Transverse colon (tissue), 4 donors: Measurements from ENCODE around the gene EHBP1. TPM values are rescaled to one million over a fixed set of nuclear protein-coding genes. Genes with fewer than 3 reads are reported as not detected.

Source experiments
- DNase-seq: peaks from one replicate; pipeline ENCODE4 v3.0.0-alpha.2; 2019
- H3K27ac ChIP-seq, 4 donors: fragments of 200-600 bp; sonication (generic); 2 replicates each; pipeline ENCODE4 v1.5.1; 2016 to 2018; ENCODE audit warnings: inconsistent platforms in 4 of 4
- H3K27me3 ChIP-seq: fragments of 200-600 bp; sonication (generic); 2 replicates; pipeline ENCODE4 v1.5.1; 2017; ENCODE audit warnings: inconsistent platforms
- H3K36me3 ChIP-seq, 4 donors: fragments of 200-600 bp; sonication (generic); 2 replicates each; pipeline ENCODE4 v1.5.1; 2017 to 2019; ENCODE audit warnings: inconsistent platforms in 4 of 4
- H3K4me1 ChIP-seq, 4 donors: fragments of 200-600 bp; sonication (generic); 2 replicates each; pipeline ENCODE4 v1.5.1; 2017 to 2020; ENCODE audit warnings: inconsistent platforms in 4 of 4
- H3K4me3 ChIP-seq, 4 donors: fragments of 200-600 bp; sonication (generic); 1 replicate in 1 of 4; 2 replicates in 3 of 4; pipeline versions ENCODE4 v1.5.1 to v1.6.1; 2017 to 2019; ENCODE audit warnings: inconsistent platforms in 4 of 4
- H3K9me3 ChIP-seq, 2 donors: fragments of 200-600 bp; sonication (generic); 2 replicates each; pipeline ENCODE4 v1.5.1; 2017 to 2019; ENCODE audit warnings: inconsistent platforms in 2 of 2
- EP300 ChIP-seq: sonication (generic); formaldehyde crosslinking; IDR thresholded peaks from one replicate; pipeline ENCODE4 v1.6.1; 2017; ENCODE audit warnings: antibody characterized with exemption, low read depth
- POLR2A ChIP-seq: fragments of 450-650 bp; IDR thresholded peaks from one replicate; pipeline ENCODE4 v1.6.1; 2016; ENCODE audit warnings: antibody characterized with exemption, mild to moderate bottlenecking, moderate library complexity
- POLR2AphosphoS5 ChIP-seq, 3 donors: sonication (generic); formaldehyde crosslinking; IDR thresholded peaks; one replicate each; pipeline ENCODE4 v1.6.1; 2016; ENCODE audit warnings: antibody characterized with exemption in 3 of 3
- WGBS, 2 donors: methylation state at CpG; one replicate each; pipeline ENCODE4 v1.1.5; 2018; ENCODE audit warnings: low coverage in 1 of 2; 5-methylcytosine and 5-hydroxymethylcytosine counted together
- in situ Hi-C, 4 donors: fragments of 200-750 bp; cut with MboI; loops; one replicate each; pipeline versions ENCODE4 v1.15.0 to v1.15.1; 2017; ENCODE audit warnings: low sequenced_read_pairs in 3 of 4, low pct_ligation_motif_present in 1 of 4, low pct_unique_long_range_greater_than_20kb in 1 of 4
- intact Hi-C: fragments of 100-400 bp; cut with DNase I; formaldehyde crosslinking; loops from one replicate; pipeline ENCODE4 v1.15.1; 2023; ENCODE audit warnings: low total_unique reads
- total RNA-seq, 4 donors: library from RNA; depleted of rRNA; stranded (reverse); fragments of >200 nt; gene quantifications; one replicate each; pipeline ENCODE4 v1.1.0, GENCODE V29; 2016
- TF ChIP-seq, protein P1 (sequence below), 5 experiments: fragments of 200-600 bp in 3 of 5; fragments of 450-650 bp in 2 of 5; sonication (generic) in 3 of 5; IDR thresholded peaks; 1 replicate in 2 of 5; 2 replicates in 3 of 5; pipeline ENCODE4 v1.5.1; 2016 to 2017; ENCODE audit warnings: antibody characterized with exemption in 5 of 5, inconsistent platforms in 3 of 5, mild to moderate bottlenecking in 2 of 5, moderate library complexity in 1 of 5

Gene EHBP1
- total RNA-seq, 4 donors from 2014 or later: 41.1 to 69.4 (median 47.0) TPM

DNA sequence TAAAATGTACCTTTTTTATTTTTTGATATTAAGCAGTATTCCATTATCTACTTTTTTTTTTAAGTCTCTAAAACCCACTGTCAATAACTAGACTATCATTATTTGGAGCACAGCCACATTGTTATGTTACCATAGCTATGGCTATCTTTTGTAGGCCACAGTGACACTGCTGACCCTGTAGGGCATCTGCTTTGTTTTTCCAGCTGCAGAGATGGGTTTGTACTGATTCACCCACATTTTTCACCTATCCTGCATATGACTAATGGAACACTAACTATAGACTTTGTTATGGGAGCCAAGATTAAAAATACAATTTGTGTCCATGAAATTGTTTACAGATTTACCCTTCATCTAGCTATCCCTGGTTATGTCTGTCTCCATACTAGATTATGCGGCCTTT lies 323.5 kb downstream of the EHBP1 start:
- Histone ChIP-seq H3K9me3 (no peaks in the 10 kb centered on the region), H3K4me1 (no peaks in the 10 kb centered on the region), H3K4me3 (no peak overlapping the region), H3K27ac (no peak overlapping the region), H3K36me3 (no peaks in the 10 kb centered on the region), H3K27me3 (no peaks in the 10 kb centered on the region)
- no peak for DNase-seq
- intact Hi-C loops: no loop called here
- in situ Hi-C loops: no loop called here
- WGBS, 2 donors: 93% methylated on average over 1 of the region's 1 CpG; no CpG with 5 or more reads in 1 of the 2 donors
- TF ChIP-seq, protein P1, sequence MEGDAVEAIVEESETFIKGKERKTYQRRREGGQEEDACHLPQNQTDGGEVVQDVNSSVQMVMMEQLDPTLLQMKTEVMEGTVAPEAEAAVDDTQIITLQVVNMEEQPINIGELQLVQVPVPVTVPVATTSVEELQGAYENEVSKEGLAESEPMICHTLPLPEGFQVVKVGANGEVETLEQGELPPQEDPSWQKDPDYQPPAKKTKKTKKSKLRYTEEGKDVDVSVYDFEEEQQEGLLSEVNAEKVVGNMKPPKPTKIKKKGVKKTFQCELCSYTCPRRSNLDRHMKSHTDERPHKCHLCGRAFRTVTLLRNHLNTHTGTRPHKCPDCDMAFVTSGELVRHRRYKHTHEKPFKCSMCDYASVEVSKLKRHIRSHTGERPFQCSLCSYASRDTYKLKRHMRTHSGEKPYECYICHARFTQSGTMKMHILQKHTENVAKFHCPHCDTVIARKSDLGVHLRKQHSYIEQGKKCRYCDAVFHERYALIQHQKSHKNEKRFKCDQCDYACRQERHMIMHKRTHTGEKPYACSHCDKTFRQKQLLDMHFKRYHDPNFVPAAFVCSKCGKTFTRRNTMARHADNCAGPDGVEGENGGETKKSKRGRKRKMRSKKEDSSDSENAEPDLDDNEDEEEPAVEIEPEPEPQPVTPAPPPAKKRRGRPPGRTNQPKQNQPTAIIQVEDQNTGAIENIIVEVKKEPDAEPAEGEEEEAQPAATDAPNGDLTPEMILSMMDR (IDR thresholded peaks at IDR 0.05): no peak
- TF ChIP-seq POLR2A: no peak
- no peak for TF ChIP-seq POLR2AphosphoS5 (IDR thresholded peaks at IDR 0.05)
- TF ChIP-seq EP300: no peak

DNA sequence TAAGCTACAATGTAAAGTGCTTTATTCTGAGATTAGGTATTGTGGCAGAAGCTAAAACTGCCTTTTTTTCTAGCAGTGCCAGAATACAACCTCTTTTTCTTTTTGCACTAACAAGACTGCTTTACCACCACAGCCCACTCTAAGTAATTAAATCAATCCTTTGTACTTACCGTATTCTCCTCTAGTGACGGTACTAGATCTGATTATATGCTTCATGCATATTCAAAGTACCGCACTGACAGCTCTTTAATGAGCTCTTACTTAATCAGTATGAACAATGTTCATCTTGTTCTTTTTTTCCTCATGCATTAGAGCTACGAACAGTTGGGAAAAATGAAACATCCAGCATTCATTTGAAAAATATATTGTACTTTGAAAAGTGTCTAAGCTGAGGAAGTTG lies 329.0 kb downstream of the EHBP1 start:
- intact Hi-C loops: no loop called here
- no peak overlapping the region for H3K4me3 ChIP-seq
- H3K27ac ChIP-seq: no peak overlapping the region
- in situ Hi-C loops: no loop called here
- no peaks in the 10 kb centered on the region for H3K4me1 ChIP-seq
- H3K36me3 ChIP-seq: peaks cover 0 to 15% (median 0%) of the 10 kb centered on the region in 4 donors
- TF ChIP-seq, protein P1 (IDR thresholded peaks at IDR 0.05): no peak
- no peak for TF ChIP-seq EP300
- no peak for TF ChIP-seq POLR2A
- no peak for TF ChIP-seq POLR2AphosphoS5 (IDR thresholded peaks at IDR 0.05)
- H3K27me3 ChIP-seq: no peaks in the 10 kb centered on the region
- WGBS, 2 donors: 90 to 95% methylated on average over 4 of the region's 4 CpGs
- H3K9me3 ChIP-seq: no peaks in the 10 kb centered on the region
- no peak for DNase-seq

DNA sequence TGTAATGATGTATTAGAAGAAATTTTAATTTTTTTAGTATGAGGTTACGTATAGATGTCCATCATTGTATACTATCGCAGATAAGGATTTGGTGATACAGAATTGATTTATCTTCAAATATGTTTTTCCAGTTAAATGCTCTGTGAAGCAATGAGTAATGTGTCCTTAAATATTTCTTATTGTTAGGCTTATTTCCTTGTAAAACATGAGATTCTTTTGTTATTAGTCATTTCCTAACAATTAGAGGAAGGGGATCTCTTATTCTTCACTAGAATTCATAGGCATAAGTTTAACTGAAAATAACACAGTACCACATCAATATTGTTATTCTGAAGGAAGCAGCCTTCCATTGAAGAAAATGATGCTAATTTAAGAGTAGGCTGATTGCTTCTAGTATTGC lies 329.7 kb downstream of the EHBP1 start:
- H3K36me3 ChIP-seq: peaks cover 0 to 15% (median 0%) of the 10 kb centered on the region in 4 donors
- H3K4me3 ChIP-seq: no peak overlapping the region
- WGBS, 2 donors: 96 to 100% methylated on average over 2 of the region's 2 CpGs
- in situ Hi-C loops: no loop called here
- TF ChIP-seq EP300: no peak
- TF ChIP-seq POLR2AphosphoS5 (IDR thresholded peaks at IDR 0.05): no peak
- TF ChIP-seq POLR2A: no peak
- TF ChIP-seq, protein P1 (IDR thresholded peaks at IDR 0.05): no peak
- no peak for DNase-seq
- no peak overlapping the region for H3K27ac ChIP-seq
- no peaks in the 10 kb centered on the region for H3K9me3 ChIP-seq
- H3K27me3 ChIP-seq: no peaks in the 10 kb centered on the region
- H3K4me1 ChIP-seq: no peaks in the 10 kb centered on the region
- intact Hi-C loops: no loop called here

DNA sequence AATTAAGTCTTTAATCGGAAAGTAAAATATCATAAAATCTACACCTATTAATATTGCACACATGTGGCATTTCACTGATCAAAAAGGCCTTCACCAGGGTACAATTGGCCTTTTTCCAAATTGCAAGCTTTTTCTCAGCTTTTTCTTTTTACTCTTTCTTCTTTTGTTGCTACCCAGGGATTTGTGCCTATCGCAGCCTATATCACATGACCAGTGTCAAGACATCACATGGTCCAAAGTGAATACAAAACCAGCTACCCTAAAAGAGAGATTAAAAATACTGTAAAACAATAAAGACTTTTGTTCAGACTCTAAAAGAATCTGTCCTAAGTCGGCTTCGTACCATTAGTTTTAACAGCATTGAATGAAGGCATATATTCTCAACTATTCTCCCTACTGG lies 330.1 kb downstream of the EHBP1 start:
- no peak for DNase-seq
- TF ChIP-seq, protein P1 (IDR thresholded peaks at IDR 0.05): no peak
- no peak for TF ChIP-seq POLR2A
- TF ChIP-seq EP300: no peak
- TF ChIP-seq POLR2AphosphoS5 (IDR thresholded peaks at IDR 0.05): no peak
- in situ Hi-C loops: no loop called here

More for the DNA sequence above, 330.1 kb downstream of the EHBP1 start:
- no peaks in the 10 kb centered on the region for H3K9me3 ChIP-seq
- no peak overlapping the region for H3K4me3 ChIP-seq
- intact Hi-C loops: no loop called here
- H3K27ac ChIP-seq: no peak overlapping the region
- H3K27me3 ChIP-seq: no peaks in the 10 kb centered on the region
- WGBS, 2 donors: 86 to 94% methylated on average over 4 of the region's 4 CpGs
- peaks cover 0 to 15% (median 0%) of the 10 kb centered on the region in 4 donors for H3K36me3 ChIP-seq
- no peaks in the 10 kb centered on the region for H3K4me1 ChIP-seq
